ENCODE data around the gene SKAP2. TPM values are rescaled to one million over a fixed set of nuclear protein-coding genes. Genes with fewer than 3 reads are reported as not detected.

Gene SKAP2
- polyA plus RNA-seq, 2 of the 4 experiments (the other 2 are of a cell fraction): 18.7 to 23.0 TPM

- Histone ChIP-seq H3K27ac (peak overlapping the region in 1 of 2 experiments; percentile 54; a peak in 3 of 6 replicates), H3K4me3 (no peak overlapping the region), H3K4me2 (peak overlapping the region; percentile 45), H3K4me1 (peaks cover 43% of the 10 kb centered on the region), H3K9me3 (no peaks in the 10 kb centered on the region)
- CTCF ChIA-PET: interaction anchor here (0.7 to 5.3 kb wide), 23 partner anchors 9 to 480 kb away, joined by 3 to 43 read pairs (median 4); partner anchors contain the start of gene HOXA5
- TF ChIP-seq SMC3 (IDR thresholded peaks at IDR 0.05) (peak; percentile 79), MYC (IDR thresholded peaks at IDR 0.05; ENCODE audit: borderline replicate concordance, low read length) (no peak), KDM1A (IDR thresholded peaks at IDR 0.05; ENCODE audit: low read depth) (no peak), CTCF (IDR thresholded peaks at IDR 0.05) (peak; percentile 88), GATA3 (IDR thresholded peaks at IDR 0.05; ENCODE audit: borderline replicate concordance) (no peak), EHF (CRISPR knock-in tag; IDR thresholded peaks at IDR 0.05) (no peak), CBX2 (IDR thresholded peaks at IDR 0.05; ENCODE audit: borderline replicate concordance, low read depth) (no peak), RFX5 (IDR thresholded peaks at IDR 0.05) (no peak), RAD21 (conservative IDR thresholded peaks at IDR 0.05 in 1 of 2, IDR thresholded peaks at IDR 0.05 in 1 of 2) (peak; percentile 67 to 85), NPAS2 (CRISPR knock-in tag; IDR thresholded peaks at IDR 0.05; ENCODE audit: borderline replicate concordance) (no peak), MAFK (IDR thresholded peaks at IDR 0.05; ENCODE audit: partially characterized antibody) (no peak), ZNF302 (CRISPR knock-in tag; IDR thresholded peaks at IDR 0.05) (no peak), CHD2 (IDR thresholded peaks at IDR 0.05; ENCODE audit: low read length, partially characterized antibody) (no peak), TFCP2L1 (CRISPR knock-in tag; IDR thresholded peaks at IDR 0.05) (no peak), POLR2AphosphoS2 (conservative IDR thresholded peaks at IDR 0.05; ENCODE audit: low read length) (no peak), PHF8 (IDR thresholded peaks at IDR 0.05; ENCODE audit: borderline replicate concordance, low read depth) (no peak), JUNB (IDR thresholded peaks at IDR 0.05) (no peak), FOXS1 (CRISPR knock-in tag; IDR thresholded peaks at IDR 0.05) (no peak), BCL3 (IDR thresholded peaks at IDR 0.05) (no peak)
- no peak for FAIRE-seq
- peak; percentile 50 to 78; a peak in 4 of 6 replicates for ATAC-seq
- 21% methylated on average over 2 of the region's 2 CpGs for WGBS (ENCODE audit: missing lambda C conversion rate)
- DNase-seq (ENCODE audit: low read depth in 1 of 2, low spot score in 1 of 2): peak in 1 of 2 experiments; percentile 54
- POLR2A ChIA-PET: no interaction called here
Measured at GRCh38 chr7:26686448-26686981, 177.9 kb downstream of the SKAP2 start.

- no peak for FAIRE-seq
- DNase-seq (ENCODE audit: low read depth in 1 of 2, low spot score in 1 of 2): no peak
- ChIA-PET POLR2A (no interaction called here), CTCF (no interaction called here)
- H3K27ac ChIP-seq: no peak overlapping the region
- H3K4me3 ChIP-seq: no peak overlapping the region
- TF ChIP-seq ZNF302 (CRISPR knock-in tag; IDR thresholded peaks at IDR 0.05) (no peak), BHLHE40 (IDR thresholded peaks at IDR 0.05; ENCODE audit: low read depth, low read length) (no peak), USF2 (IDR thresholded peaks at IDR 0.05) (no peak)
- ATAC-seq: no peak
- WGBS (ENCODE audit: missing lambda C conversion rate): 42% methylated on average over 4 of the region's 4 CpGs
- peaks cover 43% of the 10 kb centered on the region for H3K4me1 ChIP-seq
- no peak overlapping the region for H3K4me2 ChIP-seq
- H3K9me3 ChIP-seq: no peaks in the 10 kb centered on the region
Measured at GRCh38 chr7:26685606-26686005, 178.8 kb downstream of the SKAP2 start.

Measured in A549 (cell line).